ENCODE results near the gene ZNF862. TPM values are rescaled to one million over a fixed set of nuclear protein-coding genes. Genes with fewer than 3 reads are reported as not detected.

ZNF862 gene
- total and polyA plus RNA-seq, 7 donors: 1.4 to 7.8 (median 5.3) TPM

- DNase-seq (no peak), ATAC-seq (no peak)
- Histone ChIP-seq H3K27ac (no peak overlapping the region), H3K4me3 (no peak overlapping the region), H3K4me1 (no peaks in the 10 kb centered on the region), H3K27me3 (ENCODE audit: insufficient read depth in 3 of 3, low read length in 2 of 3) (no peaks in the 10 kb centered on the region), H3K36me3 (ENCODE audit: insufficient read depth in 1 of 2, low read depth in 1 of 2) (no peaks in the 10 kb centered on the region), H3K9me3 (no peaks in the 10 kb centered on the region)
- intact Hi-C loops (cut with DNase I): no loop called here
- no peak for TF ChIP-seq CTCF (IDR thresholded peaks at IDR 0.05)
- WGBS, 3 donors: 72 to 81% (median 73%) methylated on average over 9 of the region's 9 CpGs
Observed at GRCh38 chr7:149804106-149804505, 34.1 kb upstream of the ZNF862 start.

DNA sequence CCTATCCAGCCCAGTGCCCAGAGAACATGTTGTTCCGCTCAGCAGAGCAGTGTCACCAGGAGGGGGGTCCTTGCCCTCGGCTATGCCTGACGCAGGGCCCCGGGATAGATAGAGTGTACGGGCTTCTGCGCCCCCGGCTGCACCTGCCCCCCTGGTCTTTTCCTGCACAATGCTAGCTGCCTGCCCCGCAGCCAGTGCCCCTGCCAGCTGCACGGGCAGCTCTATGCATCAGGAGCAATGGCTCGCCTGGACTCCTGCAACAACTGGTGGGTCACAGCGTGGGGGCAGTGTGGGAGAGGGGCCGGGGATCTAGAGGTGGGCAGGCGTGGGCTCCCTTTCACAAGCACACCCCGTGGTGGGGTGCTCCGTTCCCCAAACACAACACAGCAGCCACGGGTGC is 31.4 kb upstream of the ZNF862 start:
- DNase-seq (no peak), ATAC-seq (no peak)
- Histone ChIP-seq H3K27me3 (ENCODE audit: insufficient read depth in 3 of 3, low read length in 2 of 3) (peaks cover 0 to 2% (median 0%) of the 10 kb centered on the region in 3 donors), H3K4me3 (no peak overlapping the region), H3K36me3 (ENCODE audit: insufficient read depth in 1 of 2, low read depth in 1 of 2) (no peaks in the 10 kb centered on the region), H3K9me3 (no peaks in the 10 kb centered on the region), H3K27ac (no peak overlapping the region), H3K4me1 (no peaks in the 10 kb centered on the region)
- intact Hi-C loops (cut with DNase I): no loop called here
- 68 to 72% (median 69%) methylated on average over 16 of the region's 16 CpGs for WGBS, 3 donors
- TF ChIP-seq CTCF (IDR thresholded peaks at IDR 0.05): no peak

- no peak for TF ChIP-seq CTCF (IDR thresholded peaks at IDR 0.05)
- no peaks in the 10 kb centered on the region for H3K9me3 ChIP-seq
- ATAC-seq (no peak), DNase-seq (no peak)
- no peaks in the 10 kb centered on the region for H3K36me3 ChIP-seq (ENCODE audit: insufficient read depth in 1 of 2, low read depth in 1 of 2)
- intact Hi-C loops (cut with DNase I): no loop called here
- no peak overlapping the region for H3K4me3 ChIP-seq
- H3K27me3 ChIP-seq (ENCODE audit: insufficient read depth in 3 of 3, low read length in 2 of 3): peaks cover 0 to 2% (median 0%) of the 10 kb centered on the region in 3 donors
- 87 to 93% (median 87%) methylated on average over 8 to 10 of the region's 10 CpGs for WGBS, 3 donors
- H3K4me1 ChIP-seq: no peaks in the 10 kb centered on the region
- no peak overlapping the region for H3K27ac ChIP-seq
Observed at GRCh38 chr7:149808311-149808710, 29.9 kb upstream of the ZNF862 start.

DNA sequence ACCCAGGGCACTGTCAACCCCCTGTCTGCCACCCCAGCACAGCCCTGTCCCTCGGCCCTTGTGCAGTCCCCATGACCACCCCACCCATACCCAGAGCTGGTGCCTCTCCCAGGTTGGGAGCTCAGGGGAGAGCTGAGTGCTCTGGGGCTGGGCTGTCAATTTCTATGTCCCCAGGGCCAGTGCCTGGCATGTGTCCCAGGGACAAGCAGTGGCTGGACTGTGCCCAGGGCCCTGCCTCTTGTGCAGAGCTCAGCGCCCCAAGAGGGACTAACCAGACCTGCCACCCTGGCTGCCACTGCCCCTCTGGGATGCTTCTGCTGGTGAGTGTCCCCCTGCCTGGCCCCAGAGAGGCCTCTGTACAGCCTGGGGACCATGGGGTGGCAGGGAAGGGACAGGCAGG is 29.0 kb upstream of the ZNF862 start:
- Histone ChIP-seq H3K27me3 (ENCODE audit: insufficient read depth in 3 of 3, low read length in 2 of 3) (peaks cover 0 to 2% (median 0%) of the 10 kb centered on the region in 3 donors), H3K9me3 (no peaks in the 10 kb centered on the region), H3K4me3 (no peak overlapping the region), H3K27ac (no peak overlapping the region), H3K4me1 (no peaks in the 10 kb centered on the region), H3K36me3 (ENCODE audit: insufficient read depth in 1 of 2, low read depth in 1 of 2) (no peaks in the 10 kb centered on the region)
- ATAC-seq: no peak
- no peak for DNase-seq
- TF ChIP-seq CTCF (IDR thresholded peaks at IDR 0.05): no peak
- 76 to 86% (median 83%) methylated on average over 2 of the region's 2 CpGs for WGBS, 3 donors
- intact Hi-C loops (cut with DNase I): no loop called here

DNA sequence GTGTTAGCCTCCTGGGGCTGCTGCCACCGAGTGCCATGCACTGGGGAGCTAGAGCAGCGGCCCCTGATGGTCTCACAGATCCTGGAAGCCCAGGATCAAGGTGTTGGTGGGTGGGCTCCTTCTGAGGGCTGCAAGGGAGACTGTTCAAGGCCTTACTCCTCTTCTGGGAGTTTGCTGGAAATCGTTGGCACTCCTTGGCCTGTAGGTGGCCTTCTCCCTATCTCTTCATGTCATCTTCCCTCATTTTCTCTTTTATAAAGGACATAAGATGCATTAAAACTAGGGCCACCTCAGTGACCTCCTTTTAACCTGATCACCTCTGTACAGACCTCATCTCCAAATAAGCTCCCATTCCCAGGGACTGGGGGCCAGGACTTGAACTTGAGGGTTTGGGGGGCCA is 27.0 kb upstream of the ZNF862 start:
- intact Hi-C loops (cut with DNase I): no loop called here
- H3K36me3 ChIP-seq (ENCODE audit: insufficient read depth in 1 of 2, low read depth in 1 of 2): no peaks in the 10 kb centered on the region
- H3K27me3 ChIP-seq (ENCODE audit: insufficient read depth in 3 of 3, low read length in 2 of 3): peaks cover 0 to 2% (median 0%) of the 10 kb centered on the region in 3 donors
- DNase-seq (no peak), ATAC-seq (no peak)
- TF ChIP-seq CTCF (IDR thresholded peaks at IDR 0.05): no peak
- H3K27ac ChIP-seq: no peak overlapping the region
- H3K4me3 ChIP-seq: no peak overlapping the region
- 33 to 51% (median 36%) methylated on average over 3 of the region's 3 CpGs for WGBS, 3 donors
- H3K4me1 ChIP-seq: no peaks in the 10 kb centered on the region
- H3K9me3 ChIP-seq: no peaks in the 10 kb centered on the region

All from psoas muscle (tissue), 8 donors.